ENCODE measurements around the gene TBXA2R. TPM values are rescaled to one million over a fixed set of nuclear protein-coding genes. Genes with fewer than 3 reads are reported as not detected.

Gene TBXA2R
- 0.32 and 0.87 TPM in 2 replicates for total RNA-seq (2014; rRNA removed; shearing (Covaris generic))

DNA sequence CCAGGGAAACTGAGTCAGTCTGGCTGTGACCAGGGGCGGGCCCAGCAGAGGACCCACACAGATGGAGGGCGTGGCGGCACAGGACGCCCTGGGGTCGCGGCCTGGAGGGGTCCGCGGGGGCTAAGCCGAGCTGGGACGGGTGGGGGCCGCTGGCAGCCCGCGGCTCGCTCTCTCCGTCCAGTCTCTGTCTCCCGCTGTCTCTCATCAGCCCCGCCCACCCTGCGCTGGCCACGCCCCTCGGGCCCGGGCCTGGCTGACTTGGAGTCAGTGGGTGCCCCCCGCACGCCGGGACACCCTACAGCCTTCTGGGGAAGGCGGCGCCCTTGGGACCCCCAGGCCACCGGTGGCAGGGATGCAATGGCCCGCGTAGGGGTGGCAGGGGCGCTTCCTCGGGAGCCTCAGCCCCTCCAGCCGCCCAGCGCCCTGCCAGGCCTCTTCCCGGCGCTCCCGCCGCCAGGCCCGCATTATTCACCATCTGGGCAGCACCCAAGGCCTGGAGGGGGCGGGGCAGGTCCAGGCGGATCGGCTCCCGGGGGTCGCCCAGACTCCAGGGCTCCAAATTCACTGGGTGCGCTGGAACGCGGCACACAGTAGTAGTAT, at the start of gene TBXA2R:
TSS of gene TBXA2R (minus strand) at position 186 of the 600 bp plus-strand sequence. CDS start 6,241 bp downstream, outside the sequence.

DNA sequence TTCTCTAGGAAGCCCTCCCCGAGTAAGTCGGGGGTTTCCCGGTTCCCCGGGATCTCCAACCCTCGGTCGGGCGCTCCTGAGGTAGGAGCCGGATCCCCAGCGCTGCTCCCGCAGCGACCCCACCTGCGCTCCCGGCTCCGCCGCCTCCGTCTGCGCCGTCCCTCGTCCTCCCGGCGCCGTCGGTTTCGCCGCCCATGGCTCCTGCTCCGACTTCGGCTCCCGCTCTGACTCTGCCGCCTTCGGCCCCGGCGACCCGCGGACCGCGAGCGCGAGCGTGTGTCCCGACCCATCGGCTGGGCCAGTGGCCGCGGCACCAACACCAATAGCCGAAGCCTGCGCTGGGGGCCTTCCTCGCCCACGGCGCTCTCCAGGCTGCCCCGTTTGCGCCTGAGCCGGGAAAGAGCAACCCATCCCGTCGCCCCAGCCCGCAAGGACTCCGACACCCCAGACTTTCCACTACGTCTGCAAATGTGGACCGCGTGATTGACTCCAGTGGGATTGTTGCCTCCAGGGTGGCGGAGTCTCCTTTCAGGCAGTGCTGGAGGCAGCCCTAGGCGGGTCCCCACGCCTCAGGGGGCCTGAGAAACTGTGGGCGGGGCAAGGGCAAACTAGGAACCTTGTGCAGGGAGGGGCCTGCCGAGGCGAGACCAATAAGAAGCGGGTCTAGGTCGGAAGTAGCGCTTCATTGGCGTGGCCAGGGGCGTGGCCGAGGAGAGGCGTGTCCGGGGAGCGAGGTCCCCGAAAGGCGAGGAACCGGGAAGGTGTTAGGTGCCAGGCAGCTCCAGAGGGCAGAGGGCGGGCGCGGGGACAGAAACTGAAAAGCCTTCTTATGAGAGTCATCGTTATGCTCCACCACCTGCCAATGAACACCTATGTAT, 20.0 kb upstream of the TBXA2R start, which contains the start of gene CACTIN:
TSS of gene CACTIN (minus strand) at position 318 of the 878 bp plus-strand sequence. CDS start at position 290, 28 bp downstream.

DNA sequence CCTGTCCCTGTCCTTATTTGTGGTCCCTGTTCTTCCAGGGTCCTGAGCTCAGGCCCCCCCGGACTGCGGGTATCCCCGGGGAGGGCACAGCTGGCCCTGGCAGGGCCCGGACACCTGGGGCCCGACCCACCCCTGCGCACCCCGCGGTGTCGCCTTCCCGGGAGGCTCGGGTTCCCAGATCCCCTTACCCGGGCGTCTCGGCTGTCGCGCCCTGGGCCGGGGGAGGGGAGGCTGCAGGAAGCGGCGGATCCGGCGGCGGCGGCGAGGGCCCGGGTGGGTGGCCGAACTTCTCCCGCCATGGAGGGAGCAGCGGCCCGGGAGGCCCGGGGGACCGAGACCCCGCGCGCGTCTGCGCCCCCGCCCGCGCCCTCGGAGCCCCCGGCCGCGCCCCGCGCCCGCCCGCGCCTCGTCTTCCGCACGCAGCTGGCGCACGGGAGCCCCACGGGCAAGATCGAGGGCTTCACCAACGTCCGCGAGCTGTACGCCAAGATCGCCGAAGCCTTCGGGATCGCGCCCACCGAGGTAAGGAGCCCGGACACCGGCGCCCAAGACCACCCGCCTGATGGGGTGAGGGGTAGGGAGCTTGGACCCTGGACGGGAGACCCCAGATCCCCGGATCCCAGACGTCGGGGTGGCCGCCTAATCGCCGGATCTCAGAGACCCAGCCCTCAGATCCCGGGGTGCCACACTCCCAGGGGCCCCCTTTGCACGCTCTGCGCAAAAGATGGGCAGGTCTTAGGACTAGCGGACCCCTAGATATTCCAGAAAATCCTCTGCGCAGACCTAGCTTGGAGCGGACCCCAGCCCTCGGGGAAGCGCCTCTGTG, 21.2 kb downstream of the TBXA2R start, which contains the start of gene GIPC3:
TSS of gene GIPC3 (plus strand) at position 178 of the 826 bp plus-strand sequence. CDS start at position 298, 120 bp downstream.

DNA sequence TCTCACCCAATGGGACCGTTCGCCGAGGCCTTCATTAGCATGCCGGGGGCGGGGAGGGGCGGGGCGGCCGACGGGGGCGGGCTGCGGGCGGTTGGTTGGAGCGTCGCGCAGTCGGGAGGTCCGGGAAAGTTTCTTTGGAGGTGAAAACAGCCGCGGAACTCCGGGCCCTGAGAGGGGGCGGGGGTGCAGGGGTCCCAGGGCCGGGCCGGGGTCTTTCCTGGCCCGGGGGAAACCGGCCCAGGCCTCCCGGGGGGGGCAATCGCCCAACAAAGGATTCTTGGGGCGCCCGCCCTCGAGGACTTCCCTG, 33.9 kb downstream of the TBXA2R start, which contains the start of gene HMG20B:
TSS of gene HMG20B (plus strand) at position 90 of the 307 bp plus-strand sequence. CDS start 366 bp downstream, outside the sequence.

DNA sequence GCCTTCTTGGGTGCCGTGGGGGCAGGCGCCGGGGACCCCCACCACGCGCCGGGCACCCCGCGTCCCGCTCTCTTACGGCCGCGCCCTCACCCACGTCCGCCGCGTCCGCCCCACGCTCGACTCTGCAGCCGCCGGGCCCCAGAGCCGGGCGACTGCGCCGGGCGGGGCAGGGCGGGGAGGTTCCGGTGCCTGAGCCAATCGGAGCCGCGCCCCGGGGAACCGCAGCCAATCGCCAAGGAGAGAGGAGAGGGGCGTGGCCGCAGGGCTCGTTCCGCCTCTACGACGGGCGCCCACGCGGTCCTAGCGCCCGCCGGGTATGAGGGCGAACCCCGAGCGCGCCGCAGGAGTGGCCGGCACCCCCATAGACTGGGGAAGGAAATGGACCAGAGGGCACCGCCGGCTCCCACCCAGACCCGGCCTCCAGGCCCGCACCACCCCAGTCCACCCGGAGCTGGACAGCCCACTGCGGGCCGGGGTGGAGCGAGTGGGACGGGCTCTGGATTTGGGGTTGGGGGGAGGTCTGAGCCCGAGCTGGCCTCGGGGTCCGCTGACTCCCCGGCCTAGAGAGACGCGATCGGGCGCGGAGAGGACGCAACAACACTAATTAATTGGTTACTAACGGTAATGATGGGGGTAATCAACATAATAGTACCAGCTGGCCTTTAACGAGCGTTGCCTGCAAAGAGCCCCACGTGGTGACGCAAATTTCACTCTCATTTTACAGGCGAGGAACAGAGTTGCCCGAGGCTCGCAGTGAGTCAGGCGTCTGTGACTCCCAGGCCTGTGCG, 49.0 kb downstream of the TBXA2R start, which contains the start of gene MFSD12:
TSS of gene MFSD12 (minus strand) at position 126 of the 788 bp plus-strand sequence. CDS start 183 bp downstream, outside the sequence.

Small RNAs within 50 kb of the gene (small RNA-seq; reads per million reads assigned to genes)
- gene AC005786.1 = not detected

Other genes starting within 250 kb of the TBXA2R start
- 29.2 and 39.6 TPM in 2 replicates for gene NFIC, start 240.3 kb downstream of the TBXA2R start, total RNA-seq (2014; rRNA removed; shearing (Covaris generic))
- not detected in 2 replicates for gene SMIM24, start 126.3 kb downstream of the TBXA2R start, total RNA-seq (2014; rRNA removed; shearing (Covaris generic))
- not detected in 2 replicates for gene SMIM44, start 123.4 kb downstream of the TBXA2R start, total RNA-seq (2014; rRNA removed; shearing (Covaris generic))
- 28.7 and 36.4 TPM in 2 replicates for gene DOHH, start 106.2 kb downstream of the TBXA2R start, total RNA-seq (2014; rRNA removed; shearing (Covaris generic))
- gene FZR1, start 100.6 kb downstream of the TBXA2R start, total RNA-seq (2014; rRNA removed; shearing (Covaris generic)) = 37.2 and 41.3 TPM in 2 replicates
- gene TEKTIP1, start 67.7 kb downstream of the TBXA2R start, total RNA-seq (2014; rRNA removed; shearing (Covaris generic)) = not detected in 2 replicates
- 346 and 438 TPM in 2 replicates for gene MFSD12, start 49.3 kb downstream of the TBXA2R start, total RNA-seq (2014; rRNA removed; shearing (Covaris generic))
- gene HMG20B, start 33.9 kb downstream of the TBXA2R start, total RNA-seq (2014; rRNA removed; shearing (Covaris generic)) = 260 and 301 TPM in 2 replicates
- not detected in 2 replicates for gene GIPC3, start 21.4 kb downstream of the TBXA2R start, total RNA-seq (2014; rRNA removed; shearing (Covaris generic))
- 26.7 and 39.1 TPM in 2 replicates for gene CACTIN, start 19.9 kb upstream of the TBXA2R start, total RNA-seq (2014; rRNA removed; shearing (Covaris generic))
- 9.5 and 11.2 TPM in 2 replicates for gene PIP5K1C, start 93.6 kb upstream of the TBXA2R start, total RNA-seq (2014; rRNA removed; shearing (Covaris generic))
- 0.03 TPM in 1 of 2 replicates, not detected in the other for gene TJP3, start 101.5 kb upstream of the TBXA2R start, total RNA-seq (2014; rRNA removed; shearing (Covaris generic))
- 16.6 and 26.4 TPM in 2 replicates for gene APBA3, start 154.8 kb upstream of the TBXA2R start, total RNA-seq (2014; rRNA removed; shearing (Covaris generic))
- 135 and 152 TPM in 2 replicates for gene MRPL54, start 155.8 kb upstream of the TBXA2R start, total RNA-seq (2014; rRNA removed; shearing (Covaris generic))
- not detected in 2 replicates for gene RAX2, start 165.4 kb upstream of the TBXA2R start, total RNA-seq (2014; rRNA removed; shearing (Covaris generic))
- gene MATK, start 179.5 kb upstream of the TBXA2R start, total RNA-seq (2014; rRNA removed; shearing (Covaris generic)) = not detected in 2 replicates